ENCODE results near the gene TRIM33.

Gene TRIM33

GRCh38 chr1:114437812-114438211, 73.2 kb downstream of the TRIM33 start:
- peaks cover 0 to 55% of the 10 kb centered on the region in 2 donors for H3K36me3 ChIP-seq (replicated peaks in 1 of 2; ENCODE audit: control insufficient read depth in 2 of 2, insufficient read depth in 2 of 2, low read length in 2 of 2)
- no peak overlapping the region for H2BK5ac ChIP-seq (ENCODE audit: low read length)
- no peak overlapping the region for H2BK15ac ChIP-seq (ENCODE audit: low read length)
- H3K27me3 ChIP-seq (ENCODE audit: control insufficient read depth in 3 of 3, insufficient read depth in 3 of 3, low read depth in 1 of 3, low read length in 3 of 3): no peaks in the 10 kb centered on the region
- no peak overlapping the region for H3K18ac ChIP-seq (ENCODE audit: low read length)
- no peak overlapping the region for H3K27ac ChIP-seq (replicated peaks; ENCODE audit: low read length)
- H4K8ac ChIP-seq (ENCODE audit: low read depth, low read length): no peak overlapping the region
- no peak overlapping the region for H3K9ac ChIP-seq (ENCODE audit: low read depth, low read length, poor library complexity)
- no peak overlapping the region for H3K4me2 ChIP-seq (ENCODE audit: insufficient read depth, low read length, poor library complexity, severe bottlenecking)
- no peak overlapping the region for H3K14ac ChIP-seq (ENCODE audit: low read length)
- H3K23ac ChIP-seq (ENCODE audit: low read depth, low read length, poor library complexity): no peak overlapping the region
- no CpG with 5 or more reads among the region's 1 CpG for WGBS, 2 donors (ENCODE audit: extremely low coverage in 2 of 2, insufficient read length in 2 of 2, insufficient replicate concordance in 1 of 2)
- no peak overlapping the region for H3K4me3 ChIP-seq (ENCODE audit: low read length in 2 of 2)
- no peak overlapping the region for H2AFZ ChIP-seq (ENCODE audit: low read length)
- H2AK5ac ChIP-seq (ENCODE audit: low read depth, low read length): no peak overlapping the region
- H3K9me3 ChIP-seq (replicated peaks in 1 of 2; ENCODE audit: control insufficient read depth in 2 of 2, insufficient read depth in 1 of 2, low read depth in 1 of 2, low read length in 2 of 2): peaks cover 0 to 7% of the 10 kb centered on the region in 2 donors
- H4K91ac ChIP-seq (ENCODE audit: low read depth, low read length, poor library complexity): no peak overlapping the region
- no peak overlapping the region for H3K4ac ChIP-seq (ENCODE audit: low read length)
- DNase-seq (ENCODE audit: low spot score): no peak
- H3K79me1 ChIP-seq (ENCODE audit: low read depth, low read length): peaks cover 2% of the 10 kb centered on the region
- no peak overlapping the region for H2BK12ac ChIP-seq (ENCODE audit: low read length)
- H2BK120ac ChIP-seq (ENCODE audit: low read depth, low read length): no peak overlapping the region
- H3K4me1 ChIP-seq (ENCODE audit: control insufficient read depth in 2 of 2, insufficient read depth in 1 of 2, low read depth in 1 of 2, low read length in 2 of 2): no peaks in the 10 kb centered on the region

- Histone ChIP-seq H2BK120ac (ENCODE audit: low read depth, low read length) (no peak overlapping the region), H3K4me1 (ENCODE audit: control insufficient read depth in 2 of 2, insufficient read depth in 1 of 2, low read depth in 1 of 2, low read length in 2 of 2) (no peaks in the 10 kb centered on the region)
- WGBS, 2 donors (ENCODE audit: extremely low coverage in 2 of 2, insufficient read length in 2 of 2, insufficient replicate concordance in 1 of 2): no CpG with 5 or more reads among the region's 3 CpGs
Observed at GRCh38 chr1:114436799-114437198, 74.2 kb downstream of the TRIM33 start.

GRCh38 chr1:114435088-114435715, 75.8 kb downstream of the TRIM33 start:
- Histone ChIP-seq H3K23ac (ENCODE audit: low read depth, low read length, poor library complexity) (no peak overlapping the region), H3K27ac (replicated peaks; ENCODE audit: low read length) (no peak overlapping the region), H3K9me3 (replicated peaks in 1 of 2; ENCODE audit: control insufficient read depth in 2 of 2, insufficient read depth in 1 of 2, low read depth in 1 of 2, low read length in 2 of 2) (peaks cover 0 to 6% of the 10 kb centered on the region in 2 donors), H3K9ac (ENCODE audit: low read depth, low read length, poor library complexity) (no peak overlapping the region), H3K14ac (ENCODE audit: low read length) (no peak overlapping the region), H2AFZ (ENCODE audit: low read length) (no peak overlapping the region), H2BK15ac (ENCODE audit: low read length) (no peak overlapping the region), H3K79me1 (ENCODE audit: low read depth, low read length) (peaks cover 2% of the 10 kb centered on the region), H3K27me3 (ENCODE audit: control insufficient read depth in 3 of 3, insufficient read depth in 3 of 3, low read depth in 1 of 3, low read length in 3 of 3) (no peaks in the 10 kb centered on the region), H2BK120ac (ENCODE audit: low read depth, low read length) (no peak overlapping the region), H3K4ac (ENCODE audit: low read length) (no peak overlapping the region), H2BK5ac (ENCODE audit: low read length) (no peak overlapping the region), H2AK5ac (ENCODE audit: low read depth, low read length) (no peak overlapping the region), H3K4me2 (ENCODE audit: insufficient read depth, low read length, poor library complexity, severe bottlenecking) (no peak overlapping the region), H4K8ac (ENCODE audit: low read depth, low read length) (no peak overlapping the region), H3K36me3 (replicated peaks in 1 of 2; ENCODE audit: control insufficient read depth in 2 of 2, insufficient read depth in 2 of 2, low read length in 2 of 2) (peaks cover 0 to 60% of the 10 kb centered on the region in 2 donors), H3K18ac (ENCODE audit: low read length) (no peak overlapping the region), H3K4me1 (ENCODE audit: control insufficient read depth in 2 of 2, insufficient read depth in 1 of 2, low read depth in 1 of 2, low read length in 2 of 2) (no peaks in the 10 kb centered on the region), H4K91ac (ENCODE audit: low read depth, low read length, poor library complexity) (no peak overlapping the region), H2BK12ac (ENCODE audit: low read length) (no peak overlapping the region), H3K4me3 (ENCODE audit: low read length in 2 of 2) (no peak overlapping the region)
- no peak for DNase-seq (ENCODE audit: low spot score)
- WGBS, 2 donors (ENCODE audit: extremely low coverage in 2 of 2, insufficient read length in 2 of 2, insufficient replicate concordance in 1 of 2): no CpG with 5 or more reads among the region's 1 CpG

More at GRCh38 chr1:114436799-114437198, 74.2 kb downstream of the TRIM33 start:
- Histone ChIP-seq H3K9me3 (replicated peaks in 1 of 2; ENCODE audit: control insufficient read depth in 2 of 2, insufficient read depth in 1 of 2, low read depth in 1 of 2, low read length in 2 of 2) (peaks cover 0 to 7% of the 10 kb centered on the region in 2 donors), H2BK15ac (ENCODE audit: low read length) (no peak overlapping the region), H3K9ac (ENCODE audit: low read depth, low read length, poor library complexity) (no peak overlapping the region), H4K91ac (ENCODE audit: low read depth, low read length, poor library complexity) (no peak overlapping the region), H2AFZ (ENCODE audit: low read length) (no peak overlapping the region), H2BK5ac (ENCODE audit: low read length) (no peak overlapping the region), H3K4me2 (ENCODE audit: insufficient read depth, low read length, poor library complexity, severe bottlenecking) (no peak overlapping the region), H3K14ac (ENCODE audit: low read length) (no peak overlapping the region), H3K23ac (ENCODE audit: low read depth, low read length, poor library complexity) (no peak overlapping the region), H3K36me3 (replicated peaks in 1 of 2; ENCODE audit: control insufficient read depth in 2 of 2, insufficient read depth in 2 of 2, low read length in 2 of 2) (peaks cover 0 to 60% of the 10 kb centered on the region in 2 donors), H3K18ac (ENCODE audit: low read length) (no peak overlapping the region), H2AK5ac (ENCODE audit: low read depth, low read length) (no peak overlapping the region), H3K27ac (replicated peaks; ENCODE audit: low read length) (no peak overlapping the region), H3K27me3 (ENCODE audit: control insufficient read depth in 3 of 3, insufficient read depth in 3 of 3, low read depth in 1 of 3, low read length in 3 of 3) (no peaks in the 10 kb centered on the region), H2BK12ac (ENCODE audit: low read length) (no peak overlapping the region), H3K4me3 (ENCODE audit: low read length in 2 of 2) (no peak overlapping the region), H3K4ac (ENCODE audit: low read length) (no peak overlapping the region), H3K79me1 (ENCODE audit: low read depth, low read length) (peaks cover 2% of the 10 kb centered on the region), H4K8ac (ENCODE audit: low read depth, low read length) (no peak overlapping the region)
- no peak for DNase-seq (ENCODE audit: low spot score)

GRCh38 chr1:114431026-114431425, 80.0 kb downstream of the TRIM33 start:
- no peak overlapping the region for H2BK12ac ChIP-seq (ENCODE audit: low read length)
- peaks cover 2% of the 10 kb centered on the region for H3K79me1 ChIP-seq (ENCODE audit: low read depth, low read length)
- H3K9ac ChIP-seq (ENCODE audit: low read depth, low read length, poor library complexity): no peak overlapping the region
- no peaks in the 10 kb centered on the region for H3K27me3 ChIP-seq (ENCODE audit: control insufficient read depth in 3 of 3, insufficient read depth in 3 of 3, low read depth in 1 of 3, low read length in 3 of 3)
- H2AFZ ChIP-seq (ENCODE audit: low read length): no peak overlapping the region
- DNase-seq (ENCODE audit: low spot score): no peak
- no CpG with 5 or more reads among the region's 1 CpG for WGBS, 2 donors (ENCODE audit: extremely low coverage in 2 of 2, insufficient read length in 2 of 2, insufficient replicate concordance in 1 of 2)
- no peak overlapping the region for H2BK15ac ChIP-seq (ENCODE audit: low read length)
- H3K36me3 ChIP-seq (replicated peaks in 1 of 2; ENCODE audit: control insufficient read depth in 2 of 2, insufficient read depth in 2 of 2, low read length in 2 of 2): peaks cover 2 to 75% of the 10 kb centered on the region in 2 donors
- no peak overlapping the region for H2BK120ac ChIP-seq (ENCODE audit: low read depth, low read length)
- no peak overlapping the region for H3K14ac ChIP-seq (ENCODE audit: low read length)
- no peak overlapping the region for H3K4me3 ChIP-seq (ENCODE audit: low read length in 2 of 2)
- no peak overlapping the region for H3K4ac ChIP-seq (ENCODE audit: low read length)
- no peaks in the 10 kb centered on the region for H3K9me3 ChIP-seq (replicated peaks in 1 of 2; ENCODE audit: control insufficient read depth in 2 of 2, insufficient read depth in 1 of 2, low read depth in 1 of 2, low read length in 2 of 2)
- H3K4me1 ChIP-seq (ENCODE audit: control insufficient read depth in 2 of 2, insufficient read depth in 1 of 2, low read depth in 1 of 2, low read length in 2 of 2): no peaks in the 10 kb centered on the region
- no peak overlapping the region for H3K23ac ChIP-seq (ENCODE audit: low read depth, low read length, poor library complexity)
- H4K91ac ChIP-seq (ENCODE audit: low read depth, low read length, poor library complexity): no peak overlapping the region
- no peak overlapping the region for H3K4me2 ChIP-seq (ENCODE audit: insufficient read depth, low read length, poor library complexity, severe bottlenecking)
- H2AK5ac ChIP-seq (ENCODE audit: low read depth, low read length): no peak overlapping the region
- no peak overlapping the region for H3K18ac ChIP-seq (ENCODE audit: low read length)
- no peak overlapping the region for H3K27ac ChIP-seq (replicated peaks; ENCODE audit: low read length)
- no peak overlapping the region for H4K8ac ChIP-seq (ENCODE audit: low read depth, low read length)
- no peak overlapping the region for H2BK5ac ChIP-seq (ENCODE audit: low read length)

All from neuronal stem cell (in vitro differentiated cells).